ENCODE measurements around the gene AGAP2.
"Not testable (repeated sequence)": the region's sequence is repeated elsewhere in the genome, so short reads cannot be mapped to it uniquely, and the experiment has no call there.

Gene AGAP2

GRCh38 chr12:57738661-57739237 lies at the start of gene AGAP2:
Gene AGAP2 (minus strand): TSS chr12:57738742. CDS start chr12:57738246, 496 bp downstream.
- DNase-seq, result no peak

GRCh38 chr12:57783861-57784260 lies 45.3 kb upstream of the AGAP2 start:
- no peak for DNase-seq

GRCh38 chr12:57783466-57783801 lies 44.9 kb upstream of the AGAP2 start:
- DNase-seq, result no peak

- peak; percentile 99 for DNase-seq
Observed at GRCh38 chr12:57782608-57783465, 44.3 kb upstream of the AGAP2 start, which contains the start of gene TSFM. Gene TSFM (plus strand): TSS chr12:57782787. CDS start chr12:57782802, 15 bp downstream.

DNA sequence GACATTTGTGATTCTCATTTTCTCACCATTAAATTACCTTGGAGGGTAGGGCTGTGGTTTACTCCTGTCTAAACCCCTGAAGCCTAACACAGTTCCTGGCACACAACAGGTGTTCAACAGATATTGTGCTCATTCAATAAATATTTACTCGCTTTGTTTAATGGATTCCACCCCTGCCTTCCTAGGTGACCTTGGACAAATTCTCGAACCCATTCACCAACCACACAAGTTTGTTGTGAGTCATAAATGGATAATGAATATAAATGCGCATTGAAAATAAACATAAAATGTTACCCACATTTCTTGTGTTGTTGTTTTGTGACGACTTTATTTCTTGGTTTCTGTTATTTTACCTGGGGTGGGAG lies 43.7 kb upstream of the AGAP2 start:
- no peak for DNase-seq

- no peak for DNase-seq
Observed at GRCh38 chr12:57781801-57782200, 43.3 kb upstream of the AGAP2 start.

DNA sequence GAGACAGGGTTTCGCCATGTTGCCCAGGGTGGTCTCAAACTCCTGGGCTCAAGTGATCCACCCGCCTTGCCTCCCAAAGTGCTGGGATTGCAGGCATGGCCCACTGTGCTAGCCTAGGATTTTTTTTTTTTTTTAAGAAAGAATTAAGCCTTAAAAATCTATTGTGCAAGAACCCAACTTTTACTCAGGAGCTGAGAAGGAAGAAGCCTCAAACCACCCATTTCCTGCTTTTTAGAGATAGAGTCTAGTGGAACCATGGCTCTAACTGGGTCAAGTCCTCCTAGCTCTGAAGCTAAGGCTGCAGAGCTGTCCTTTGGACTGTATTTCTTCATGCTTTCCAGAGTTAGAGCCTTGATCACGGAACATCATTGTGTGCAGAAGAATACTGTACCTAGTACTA lies 42.7 kb upstream of the AGAP2 start:
- DNase-seq, result no peak

DNA sequence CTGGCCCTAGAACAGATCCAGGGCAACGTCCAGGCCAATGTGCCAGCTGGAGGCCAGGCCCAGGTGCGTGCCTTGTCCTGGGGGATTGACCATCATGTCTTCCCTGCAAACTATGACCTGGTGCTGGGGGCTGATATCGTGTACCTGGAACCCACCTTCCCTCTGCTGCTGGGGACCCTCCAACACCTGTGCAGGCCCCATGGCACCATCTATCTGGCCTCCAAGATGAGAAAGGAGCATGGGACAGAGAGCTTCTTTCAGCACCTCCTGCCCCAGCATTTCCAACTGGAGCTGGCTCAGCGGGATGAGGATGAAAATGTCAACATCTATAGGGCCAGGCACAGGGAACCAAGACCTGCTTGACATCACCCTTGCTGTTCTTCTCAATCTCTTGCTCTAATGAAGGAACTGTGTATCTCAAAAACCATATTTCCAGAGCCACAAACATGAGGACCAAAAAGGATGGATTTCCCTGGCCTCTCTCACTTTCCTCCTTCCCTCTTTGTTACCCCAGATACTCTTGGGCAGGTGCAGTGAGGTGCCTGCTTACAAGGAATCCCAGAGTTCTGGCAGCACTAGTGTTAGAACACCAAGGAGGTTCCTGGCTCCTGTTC lies 41.8 kb upstream of the AGAP2 start:
- no peak for DNase-seq

DNA sequence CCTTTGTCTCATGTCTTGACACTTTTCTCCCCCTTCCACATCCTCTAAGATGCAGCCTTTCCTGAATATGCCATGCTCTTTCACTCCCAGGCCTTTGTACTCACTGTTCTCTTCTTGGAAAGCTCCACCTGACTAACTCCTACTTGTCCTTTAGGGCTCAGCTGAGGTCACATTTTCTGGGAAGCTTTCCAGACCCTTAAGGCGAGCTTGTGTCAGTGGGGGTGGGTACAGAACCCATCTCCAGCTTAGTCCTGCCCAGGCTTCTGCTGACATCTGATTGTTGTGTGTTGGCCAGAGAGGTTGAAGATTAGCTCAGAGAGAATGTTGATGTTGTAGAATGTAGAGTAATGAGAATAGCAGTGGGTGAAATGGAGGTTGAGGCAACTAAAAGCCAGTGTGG lies 41.2 kb upstream of the AGAP2 start:
- no peak for DNase-seq

- DNase-seq, result no peak
Observed at GRCh38 chr12:57777911-57778310, 39.4 kb upstream of the AGAP2 start.

DNA sequence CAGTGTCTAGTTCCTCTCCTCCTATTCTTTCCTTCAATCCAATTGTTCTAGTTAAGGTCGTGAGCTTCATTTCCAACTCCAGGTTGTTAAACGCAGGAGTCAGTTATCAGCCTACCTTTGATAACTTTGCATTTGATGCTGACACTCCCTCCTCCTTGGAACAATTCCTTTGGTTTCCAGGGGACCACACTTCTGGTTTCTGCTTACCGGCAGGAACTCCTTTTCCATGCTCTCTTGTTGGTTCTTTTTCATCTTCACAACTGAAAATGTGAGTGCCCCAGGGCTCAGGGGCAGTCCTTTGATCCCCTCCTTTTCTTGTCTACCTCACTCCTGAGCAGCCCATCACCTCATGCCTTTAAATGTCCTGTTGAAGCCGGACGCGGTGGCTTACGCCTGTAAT lies 38.8 kb upstream of the AGAP2 start:
- no peak for DNase-seq

DNA sequence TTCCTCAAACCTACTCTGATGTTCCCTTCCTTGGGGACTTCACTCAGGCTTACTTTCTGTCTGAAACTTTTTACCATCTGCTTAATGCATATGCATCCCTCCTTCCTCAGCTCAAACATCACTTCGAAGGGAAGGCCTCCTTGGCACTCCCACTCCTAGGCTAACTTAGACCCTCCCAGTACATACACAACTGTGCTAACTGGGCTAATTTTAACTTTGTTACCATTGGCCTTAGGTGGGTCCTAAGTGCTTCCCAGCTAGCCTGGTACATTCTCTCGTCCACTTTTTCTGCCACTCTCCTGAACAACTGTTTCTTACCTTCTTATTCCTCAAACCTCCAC lies 37.7 kb upstream of the AGAP2 start:
- no peak for DNase-seq

GRCh38 chr12:57775563-57776246 lies 37.2 kb upstream of the AGAP2 start:
- DNase-seq, result no peak

- no peak for DNase-seq
Observed at GRCh38 chr12:57775044-57775443, 36.5 kb upstream of the AGAP2 start.

GRCh38 chr12:57774634-57775033 lies 36.1 kb upstream of the AGAP2 start:
- not testable (repeated sequence) for DNase-seq

DNA sequence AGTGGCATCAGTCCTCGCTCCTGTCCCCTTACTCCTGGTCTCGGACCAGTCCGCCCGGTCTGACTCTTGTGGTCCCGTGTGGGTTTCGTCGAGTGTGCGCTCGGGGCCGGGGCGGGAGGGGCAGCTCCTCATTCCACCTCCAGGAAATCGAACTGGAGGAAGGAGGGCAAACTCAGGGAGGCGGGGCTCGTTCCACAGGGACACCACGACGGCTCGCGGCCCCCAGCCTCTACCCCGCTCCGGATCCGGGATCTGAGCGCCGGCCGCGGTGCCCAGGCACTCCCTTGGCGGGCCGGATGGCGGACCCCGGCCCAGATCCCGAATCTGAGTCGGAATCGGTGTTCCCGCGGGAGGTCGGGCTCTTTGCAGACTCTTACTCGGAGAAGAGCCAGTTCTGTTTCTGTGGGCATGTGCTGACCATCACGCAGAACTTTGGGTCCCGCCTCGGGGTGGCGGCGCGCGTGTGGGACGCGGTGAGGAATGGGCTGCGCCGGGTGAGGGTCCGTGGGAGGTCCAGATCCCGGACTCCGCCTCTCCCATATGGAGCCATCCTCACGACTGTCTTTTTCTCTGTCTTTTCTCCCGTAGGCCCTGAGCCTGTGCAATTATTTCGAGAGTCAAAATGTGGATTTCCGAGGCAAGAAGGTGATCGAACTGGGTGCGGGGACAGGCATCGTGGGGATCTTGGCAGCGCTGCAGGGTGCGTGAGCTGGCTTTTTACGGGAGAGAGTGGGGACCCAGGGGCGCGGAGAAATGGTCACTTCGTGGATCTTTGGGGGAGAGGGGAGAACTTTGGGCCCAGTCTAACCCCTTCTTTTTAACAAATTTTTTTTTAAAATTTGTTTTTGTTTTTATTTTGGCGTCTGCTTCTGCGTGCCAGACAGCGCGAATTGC lies 34.1 kb upstream of the AGAP2 start, which contains the start of gene EEF1AKMT3:
EEF1AKMT3 (plus strand) TSS at position 186 of the 894 bp plus-strand sequence; CDS start at position 297, 111 bp downstream.
- DNase-seq, result peak in 1 of 2 donors; percentile 53

DNA sequence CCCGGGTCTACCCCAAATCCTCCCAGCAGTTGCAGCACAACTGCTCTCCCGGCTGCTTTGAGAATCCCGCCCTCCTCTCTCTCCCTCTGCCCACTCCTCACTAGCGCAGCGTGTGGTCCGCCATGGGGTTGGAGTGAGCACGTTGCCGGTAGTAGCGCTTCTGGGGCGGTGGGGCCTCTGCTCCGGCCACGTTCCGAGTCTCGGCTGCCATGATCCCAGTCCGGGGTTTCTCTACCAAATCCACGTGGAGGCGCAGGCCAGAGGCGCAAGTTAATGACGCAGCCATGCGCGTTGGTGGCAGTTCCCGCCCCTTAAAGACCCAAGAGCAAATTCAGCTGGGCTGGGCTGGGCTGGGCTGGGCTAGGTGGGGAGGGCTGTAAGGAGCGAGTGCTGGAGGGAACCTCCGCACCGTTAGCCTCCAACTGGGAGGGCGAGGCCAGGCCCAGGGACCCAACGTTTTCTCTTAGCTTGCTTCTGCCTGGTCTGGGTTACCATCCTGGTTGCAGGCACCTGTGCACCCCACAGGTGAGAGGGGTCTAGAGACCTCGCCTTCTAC lies 33.4 kb upstream of the AGAP2 start, which contains the start of gene METTL1:
METTL1 (minus strand) TSS at position 233 of the 556 bp plus-strand sequence; CDS start at position 211, 22 bp downstream.
- peak; percentile 92 to 94 for DNase-seq

DNA sequence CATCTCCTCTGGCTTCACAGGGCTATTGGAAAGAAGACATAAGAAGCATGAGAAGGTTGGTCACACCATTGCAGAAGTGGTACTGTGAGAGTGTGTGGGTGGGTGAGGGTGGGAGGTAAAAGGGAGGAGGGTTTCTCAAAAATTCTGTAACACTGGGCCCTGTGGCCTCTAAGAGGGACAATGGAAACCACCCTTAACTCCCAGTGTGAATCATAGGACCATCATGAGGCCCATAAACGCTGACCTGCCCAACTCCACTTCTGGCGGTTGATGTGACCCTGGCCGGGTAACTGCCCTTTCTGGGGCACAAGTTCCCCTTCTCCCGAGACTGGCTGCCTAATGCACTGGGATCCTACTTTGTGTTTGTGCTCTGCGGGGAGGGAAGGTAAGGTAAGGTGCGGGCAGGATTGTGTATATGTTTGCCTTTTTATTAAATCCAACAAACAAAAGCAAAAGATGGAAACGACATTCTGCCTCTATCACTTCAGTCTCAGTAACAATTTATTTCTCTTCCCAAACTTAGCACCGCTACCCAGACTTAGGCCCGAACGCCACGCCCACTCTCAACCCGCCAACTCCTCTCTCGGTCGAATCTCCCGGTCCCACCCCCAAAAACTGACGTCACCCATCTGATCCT lies 32.8 kb upstream of the AGAP2 start:
- DNase-seq, result peak; percentile 94 to 95

DNA sequence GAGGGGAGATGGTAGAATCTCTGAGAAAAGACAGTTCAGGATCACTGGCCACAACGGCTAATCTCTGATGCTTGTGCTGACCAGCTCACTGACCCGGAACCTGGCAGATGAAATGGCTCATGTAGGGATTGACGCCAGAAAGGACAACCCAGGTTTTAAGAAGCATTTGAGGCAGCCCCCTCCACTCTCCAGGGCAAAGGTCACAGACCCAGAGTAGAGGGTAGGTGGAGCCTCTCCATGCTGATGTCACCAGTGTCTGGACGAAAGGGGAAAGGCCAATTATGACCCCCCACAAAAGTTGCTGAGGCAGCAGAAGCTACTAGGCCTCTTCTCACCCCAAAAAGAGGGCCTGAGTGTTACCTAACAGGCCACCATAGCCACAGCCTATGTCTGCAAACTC lies 32.2 kb upstream of the AGAP2 start:
- no peak for DNase-seq

DNA sequence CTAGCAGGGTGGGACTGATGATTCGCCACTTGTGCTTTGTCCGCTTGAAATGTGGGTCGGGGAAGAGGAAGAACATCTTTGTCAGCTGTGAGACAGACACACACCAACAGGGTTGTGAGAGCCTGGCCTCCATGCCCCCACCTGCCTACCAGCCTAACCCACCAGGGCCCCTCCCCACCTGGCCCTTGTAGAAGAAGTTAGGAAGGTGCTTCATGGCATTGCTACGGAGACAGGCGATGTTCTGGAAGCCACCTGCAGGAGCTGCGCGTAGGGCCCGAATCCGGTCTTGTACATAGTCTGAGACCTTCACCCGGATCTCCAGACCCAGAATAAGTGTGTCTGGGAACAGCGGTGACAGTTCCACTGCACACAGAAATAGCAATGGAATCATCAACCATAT lies 31.1 kb upstream of the AGAP2 start:
- DNase-seq, result no peak

GRCh38 chr12:57767876-57768275 lies 29.3 kb upstream of the AGAP2 start:
- no peak for DNase-seq

All from stimulated activated CD4-positive, alpha-beta T cell treated with anti-CD3 and anti-CD28 coated beads, Interleukin-2, amount 100 ng/mL, for 24 hours (primary cell).